ENCODE results near the gene SYNE1. TPM values are rescaled to one million over a fixed set of nuclear protein-coding genes. Genes with fewer than 3 reads are reported as not detected.

SYNE1 gene
- total RNA-seq, 1 experiment from 2014 or later: 3.0 TPM

GRCh38 chr6:152212437-152212836 lies 424.7 kb downstream of the SYNE1 start:
- Histone ChIP-seq H3K79me1 (ENCODE audit: insufficient read depth, low read depth, low read length, poor library complexity, severe bottlenecking) (no peaks in the 10 kb centered on the region), H3K27ac (ENCODE audit: insufficient read length, low read depth, low read length) (no peak overlapping the region), H2AFZ (ENCODE audit: low read length) (no peak overlapping the region), H3T11ph (ENCODE audit: low read length) (no peak overlapping the region), H3K56ac (ENCODE audit: insufficient read length, low read depth, low read length) (no peak overlapping the region), H4K8ac (replicated peaks; ENCODE audit: insufficient read length, low read depth, low read length) (no peak overlapping the region), H4K20me1 (ENCODE audit: control insufficient read depth, insufficient read depth, insufficient read length) (no peaks in the 10 kb centered on the region), H4K5ac (ENCODE audit: insufficient read length, low read depth, low read length) (no peak overlapping the region), H2BK120ac (ENCODE audit: low read depth, low read length, poor library complexity, severe bottlenecking) (no peak overlapping the region), H3K14ac (ENCODE audit: insufficient read depth, low read length) (no peak overlapping the region), H2BK5ac (ENCODE audit: insufficient read length, low read length) (no peak overlapping the region), H2BK20ac (ENCODE audit: low read depth, low read length, poor library complexity, severe bottlenecking) (no peak overlapping the region), H2BK15ac (ENCODE audit: low read depth, low read length) (no peak overlapping the region), H2BK12ac (ENCODE audit: insufficient read length, low read depth, low read length) (no peak overlapping the region), H4K91ac (ENCODE audit: insufficient read length, low read depth, low read length) (no peak overlapping the region), H3K4me2 (ENCODE audit: insufficient read depth, insufficient read length, low read length) (no peak overlapping the region), H3K18ac (ENCODE audit: insufficient read length, low read depth, low read length) (no peak overlapping the region), H3K4ac (ENCODE audit: low read depth, low read length) (no peak overlapping the region), H3K27me3 (ENCODE audit: insufficient read depth, low read length) (no peaks in the 10 kb centered on the region), H3K9me3 (ENCODE audit: control insufficient read depth, low read depth, low read length) (no peaks in the 10 kb centered on the region), H3K23me2 (ENCODE audit: insufficient read length, low read depth, low read length, poor library complexity, severe bottlenecking) (no peaks in the 10 kb centered on the region), H3K9ac (ENCODE audit: extremely low read depth, insufficient read length, low read length) (no peak overlapping the region), H2AK5ac (ENCODE audit: insufficient read length, low read length) (no peak overlapping the region), H3K79me2 (ENCODE audit: insufficient read depth, low read length) (no peaks in the 10 kb centered on the region), H3K4me1 (ENCODE audit: insufficient read depth, low read length) (no peaks in the 10 kb centered on the region), H3K23ac (ENCODE audit: insufficient read length, low read depth, low read length) (no peak overlapping the region)
- WGBS (ENCODE audit: extremely low coverage, insufficient read length, low lambda C conversion rate): no CpG with 5 or more reads among the region's 1 CpG
- no peak overlapping the region for H3K4me3 Mint-ChIP-seq
- TF ChIP-seq CTCF (conservative IDR thresholded peaks at IDR 0.05): no peak
- no peaks in the 10 kb centered on the region; a peak in 2 of 7 replicates for H3K36me3 Mint-ChIP-seq (ENCODE audit: insufficient read depth in 1 of 3, low read depth in 3 of 3)
- H3K9me3 Mint-ChIP-seq: no peaks in the 10 kb centered on the region
- peaks cover 4 to 6% of the 10 kb centered on the region in 2 experiments for H3K4me1 Mint-ChIP-seq
- H3K27ac Mint-ChIP-seq: no peak overlapping the region
- H3K27me3 Mint-ChIP-seq (ENCODE audit: low read depth): no peaks in the 10 kb centered on the region
- no peak for DNase-seq
